DMS114 treated with DMSO at 0.1 percent for 48 hours (cell line): ENCODE measurements around the gene WWOX.

Source experiments
- DNase-seq: peaks from one replicate; lab custom pipeline; 2025; ENCODE audit not compliant: unreplicated experiment; lab: John Stamatoyannopoulos, UW

WWOX gene

GRCh38 chr16:78192734-78193488, 93.5 kb downstream of the WWOX start:
- DNase-seq, result no peak

GRCh38 chr16:78194948-78195347, 95.5 kb downstream of the WWOX start:
- no peak for DNase-seq

GRCh38 chr16:78195797-78196196, 96.3 kb downstream of the WWOX start:
- no peak for DNase-seq

GRCh38 chr16:78196502-78196901, 97.0 kb downstream of the WWOX start:
- no peak for DNase-seq

GRCh38 chr16:78198288-78198687, 98.8 kb downstream of the WWOX start:
- no peak for DNase-seq

- DNase-seq, result no peak
These were observed 100.0 kb downstream of the WWOX start for GRCh38 chr16:78199325-78200022.

- DNase-seq, result no peak
These were observed 100.6 kb downstream of the WWOX start for GRCh38 chr16:78200023-78200389.

GRCh38 chr16:78200623-78201096, 101.2 kb downstream of the WWOX start:
- no peak for DNase-seq

GRCh38 chr16:78205506-78205905, 106.1 kb downstream of the WWOX start:
- DNase-seq, result no peak

- no peak for DNase-seq
These were observed 107.3 kb downstream of the WWOX start for GRCh38 chr16:78206623-78207223.

GRCh38 chr16:78209951-78210661, 110.7 kb downstream of the WWOX start:
- no peak for DNase-seq

GRCh38 chr16:78211020-78211599, 111.7 kb downstream of the WWOX start:
- DNase-seq, result no peak

- DNase-seq, result no peak
These were observed 112.5 kb downstream of the WWOX start for GRCh38 chr16:78211946-78212345.

GRCh38 chr16:78212674-78213073, 113.2 kb downstream of the WWOX start:
- no peak for DNase-seq

GRCh38 chr16:78213751-78214150, 114.3 kb downstream of the WWOX start:
- no peak for DNase-seq

- no peak for DNase-seq
These were observed 115.8 kb downstream of the WWOX start for GRCh38 chr16:78215222-78215621.

- DNase-seq, result no peak
These were observed 116.8 kb downstream of the WWOX start for GRCh38 chr16:78216166-78216745.

GRCh38 chr16:78217276-78217675, 117.8 kb downstream of the WWOX start:
- DNase-seq, result no peak

- DNase-seq, result no peak
These were observed 118.8 kb downstream of the WWOX start for GRCh38 chr16:78218279-78218678.

- no peak for DNase-seq
These were observed 119.6 kb downstream of the WWOX start for GRCh38 chr16:78218856-78219651.
